PC-9 (cell line): Measurements from ENCODE around the gene CXCR1. TPM values are rescaled to one million over a fixed set of nuclear protein-coding genes. Genes with fewer than 3 reads are reported as not detected.

ENCODE experiments used
- BruUV-seq: library from RNA; stranded (reverse); fragments of 400-500 nt; replicated peaks from 2 replicates; lab custom pipeline; 2021; lab: Mats Ljungman, UMichigan
- CTCF ChIA-PET: fragments of 300-600 bp; sonication (Branson Sonifier 250); formaldehyde crosslinking; loops from one replicate; lab custom pipeline; 2022; ENCODE audit warnings: antibody characterized with exemption; lab: Charles Lee
- POLR2A ChIA-PET: fragments of 300-600 bp; sonication (Branson Sonifier 250); formaldehyde crosslinking; loops from one replicate; lab custom pipeline; 2022; ENCODE audit warnings: antibody characterized with exemption; ENCODE audit not compliant: unreplicated experiment; lab: Charles Lee
- DNase-seq, 2 experiments: peaks; one replicate each; pipeline versions ENCODE4 v3.0.0 to v3.0.0-alpha.2; 2015 to 2022; ENCODE audit warnings: mixed read lengths in 1 of 2
- H2AFZ ChIP-seq: fragments of 200-600 bp; sonication (generic); 2 replicates; pipeline ENCODE4 v1.8.1; 2017; ENCODE audit warnings: antibody characterized with exemption
- H3F3A ChIP-seq: fragments of 200-600 bp; sonication (generic); 2 replicates; pipeline ENCODE4 v1.8.1; 2017; ENCODE audit warnings: antibody characterized with exemption, mild to moderate bottlenecking, low read depth; ENCODE audit not compliant: insufficient read depth
- H3K27ac ChIP-seq: fragments of 200-600 bp; sonication (generic); 2 replicates; pipeline ENCODE4 v1.6.1; 2016; ENCODE audit warnings: mixed run types
- H3K27me3 ChIP-seq: fragments of 200-600 bp; sonication (generic); 2 replicates; pipeline ENCODE4 v1.6.1; 2016; ENCODE audit warnings: low read depth, mixed run types; ENCODE audit not compliant: insufficient read depth
- H3K36me3 ChIP-seq: fragments of 200-600 bp; sonication (generic); 2 replicates; pipeline ENCODE4 v1.6.1; 2016; ENCODE audit warnings: low read depth, mixed run types
- H3K4me1 ChIP-seq: fragments of 200-600 bp; sonication (generic); replicated peaks from 2 replicates; pipeline ENCODE4 v1.6.1; 2016; ENCODE audit warnings: mixed run types; ENCODE audit not compliant: insufficient read depth
- H3K4me2 ChIP-seq: fragments of 200-600 bp; sonication (generic); 2 replicates; pipeline ENCODE4 v1.6.1; 2017; ENCODE audit warnings: mixed run types
- H3K4me3 ChIP-seq: fragments of 200-600 bp; sonication (generic); 2 replicates; pipeline ENCODE4 v1.6.1; 2016; ENCODE audit warnings: mixed run types
- H3K79me2 ChIP-seq: fragments of 200-600 bp; sonication (generic); 2 replicates; pipeline ENCODE4 v1.6.1; 2017; ENCODE audit warnings: low read depth, mixed run types
- H3K9me2 ChIP-seq: fragments of 200-600 bp; sonication (generic); 2 replicates; pipeline ENCODE4 v1.8.1; 2017; ENCODE audit warnings: mild to moderate bottlenecking; ENCODE audit not compliant: insufficient read depth
- H3K9me3 ChIP-seq: fragments of 200-600 bp; sonication (generic); 2 replicates; pipeline ENCODE4 v1.8.1; 2016; ENCODE audit warnings: low read depth; ENCODE audit not compliant: insufficient read depth
- H4K20me1 ChIP-seq: fragments of 200-600 bp; sonication (generic); 2 replicates; pipeline ENCODE4 v1.8.1; 2017; ENCODE audit not compliant: insufficient read depth
- EZH2 ChIP-seq: fragments of 200-600 bp; sonication (generic); IDR thresholded peaks from 2 replicates; pipeline ENCODE4 v1.8.0; 2017; ENCODE audit warnings: antibody characterized with exemption, low read depth
- intact Hi-C: fragments of 100-400 bp; cut with micrococcal nuclease; formaldehyde crosslinking; loops from one replicate; pipeline ENCODE4 v1.10.0; 2022; ENCODE audit not compliant: unreplicated experiment
- total RNA-seq: library from RNA; stranded (reverse); gene quantifications from 2 replicates; pipeline ENCODE4 v1.2.3, GENCODE V29; 2021
- TF ChIP-seq, protein P1 (sequence below): fragments of 200-600 bp; sonication (generic); conservative IDR thresholded peaks from 2 replicates; pipeline ENCODE4 v1.6.1; 2017; ENCODE audit warnings: mixed run types, antibody characterized with exemption, mild to moderate bottlenecking, moderate library complexity

The CXCR1 gene
- total RNA-seq, 1 experiment from 2014 or later = not detected

DNA sequence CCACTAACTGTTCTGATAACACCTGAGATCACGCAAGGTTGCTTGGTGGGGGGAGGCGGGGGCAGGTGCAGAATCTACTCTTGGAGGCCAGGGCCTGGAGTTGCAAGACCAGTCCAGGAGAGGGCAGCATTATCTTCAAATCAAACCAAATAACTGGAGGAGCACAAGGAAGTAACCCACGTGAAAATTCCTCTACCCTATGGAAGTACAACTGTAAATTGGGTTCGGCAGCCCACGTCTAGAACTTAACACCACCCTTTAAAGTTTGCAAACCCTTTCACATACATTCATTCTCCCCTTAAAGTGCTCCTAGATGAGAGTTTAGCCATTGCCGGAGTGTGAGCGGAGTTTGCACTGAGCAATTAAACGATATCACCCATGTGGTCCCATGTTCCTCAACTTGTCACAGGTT is 19.6 kb upstream of the CXCR1 start:
- H3K4me1 ChIP-seq = no peaks in the 10 kb centered on the region; the same call in 1 of the 2 replicates
- no peaks in the 10 kb centered on the region for H3F3A ChIP-seq
- no peaks in the 10 kb centered on the region for H4K20me1 ChIP-seq
- H3K4me2 ChIP-seq = peak overlapping the region; percentile 46
- H3K9me2 ChIP-seq = no peaks in the 10 kb centered on the region
- no peak overlapping the region for H3K27ac ChIP-seq
- no peak overlapping the region for H3K4me3 ChIP-seq
- intact Hi-C loops = loop anchor here (1.0 to 10.0 kb wide), 6 partner anchors 71 to 461 kb away; partner anchors contain the start of genes AAMP and PNKD
- no peaks in the 10 kb centered on the region for H3K36me3 ChIP-seq
- H2AFZ ChIP-seq = peak overlapping the region; percentile 70
- no peaks in the 10 kb centered on the region for H3K9me3 ChIP-seq
- ChIA-PET CTCF (no interaction called here), POLR2A (no interaction called here)
- TF ChIP-seq, protein P1, sequence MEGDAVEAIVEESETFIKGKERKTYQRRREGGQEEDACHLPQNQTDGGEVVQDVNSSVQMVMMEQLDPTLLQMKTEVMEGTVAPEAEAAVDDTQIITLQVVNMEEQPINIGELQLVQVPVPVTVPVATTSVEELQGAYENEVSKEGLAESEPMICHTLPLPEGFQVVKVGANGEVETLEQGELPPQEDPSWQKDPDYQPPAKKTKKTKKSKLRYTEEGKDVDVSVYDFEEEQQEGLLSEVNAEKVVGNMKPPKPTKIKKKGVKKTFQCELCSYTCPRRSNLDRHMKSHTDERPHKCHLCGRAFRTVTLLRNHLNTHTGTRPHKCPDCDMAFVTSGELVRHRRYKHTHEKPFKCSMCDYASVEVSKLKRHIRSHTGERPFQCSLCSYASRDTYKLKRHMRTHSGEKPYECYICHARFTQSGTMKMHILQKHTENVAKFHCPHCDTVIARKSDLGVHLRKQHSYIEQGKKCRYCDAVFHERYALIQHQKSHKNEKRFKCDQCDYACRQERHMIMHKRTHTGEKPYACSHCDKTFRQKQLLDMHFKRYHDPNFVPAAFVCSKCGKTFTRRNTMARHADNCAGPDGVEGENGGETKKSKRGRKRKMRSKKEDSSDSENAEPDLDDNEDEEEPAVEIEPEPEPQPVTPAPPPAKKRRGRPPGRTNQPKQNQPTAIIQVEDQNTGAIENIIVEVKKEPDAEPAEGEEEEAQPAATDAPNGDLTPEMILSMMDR = peak; percentile 87
- no peak for TF ChIP-seq EZH2
- peak; percentile 56 to 72 for DNase-seq
- no peaks in the 10 kb centered on the region for H3K79me2 ChIP-seq
- 0 out of 2 replicates have a peak, but pooled peaks cover 6% of the 10 kb centered on the region for H3K27me3 ChIP-seq
- BruUV-seq = no TSS peak

DNA sequence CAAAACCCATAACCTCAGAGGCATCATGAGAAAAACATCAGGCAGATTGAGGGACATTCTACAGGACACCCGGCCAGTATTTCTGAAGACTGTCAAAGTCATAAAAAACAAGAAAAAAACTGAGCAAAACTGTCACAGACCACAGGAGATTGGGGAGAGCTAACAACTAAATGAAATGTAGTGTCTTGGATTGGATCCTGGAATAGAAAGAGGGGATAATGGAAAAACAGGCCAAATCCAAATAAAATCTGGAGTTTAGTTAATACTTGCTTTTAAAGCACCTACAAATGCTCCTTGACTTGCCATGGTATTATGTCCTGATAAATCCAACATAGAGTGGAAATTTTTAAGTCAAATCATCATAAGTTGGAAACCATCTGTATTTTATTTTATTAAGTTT is 17.6 kb upstream of the CXCR1 start:
- no peaks in the 10 kb centered on the region for H3K79me2 ChIP-seq
- intact Hi-C loops = loop anchor here (10.0 kb wide), 1 partner anchor 280 kb away; no protein-coding TSS in a partner anchor
- H4K20me1 ChIP-seq = no peaks in the 10 kb centered on the region
- H3K4me3 ChIP-seq = no peak overlapping the region
- no peaks in the 10 kb centered on the region for H3K9me2 ChIP-seq
- POLR2A ChIA-PET = interaction anchor here (0.6 kb wide), 1 partner anchor 117 kb away, joined by 3 read pairs; no protein-coding TSS in a partner anchor
- H3K36me3 ChIP-seq = no peaks in the 10 kb centered on the region
- TF ChIP-seq, protein P1 = no peak
- TF ChIP-seq EZH2 = no peak
- no peak overlapping the region for H3K27ac ChIP-seq
- BruUV-seq = no TSS peak
- H3K27me3 ChIP-seq = peaks cover 13% of the 10 kb centered on the region; the same call in 1 of the 2 replicates
- no peaks in the 10 kb centered on the region; the same call in 1 of the 2 replicates for H3K4me1 ChIP-seq
- CTCF ChIA-PET = no interaction called here
- H3F3A ChIP-seq = no peaks in the 10 kb centered on the region
- no peak overlapping the region for H3K4me2 ChIP-seq
- no peak for DNase-seq
- no peak overlapping the region for H2AFZ ChIP-seq
- no peaks in the 10 kb centered on the region for H3K9me3 ChIP-seq

DNA sequence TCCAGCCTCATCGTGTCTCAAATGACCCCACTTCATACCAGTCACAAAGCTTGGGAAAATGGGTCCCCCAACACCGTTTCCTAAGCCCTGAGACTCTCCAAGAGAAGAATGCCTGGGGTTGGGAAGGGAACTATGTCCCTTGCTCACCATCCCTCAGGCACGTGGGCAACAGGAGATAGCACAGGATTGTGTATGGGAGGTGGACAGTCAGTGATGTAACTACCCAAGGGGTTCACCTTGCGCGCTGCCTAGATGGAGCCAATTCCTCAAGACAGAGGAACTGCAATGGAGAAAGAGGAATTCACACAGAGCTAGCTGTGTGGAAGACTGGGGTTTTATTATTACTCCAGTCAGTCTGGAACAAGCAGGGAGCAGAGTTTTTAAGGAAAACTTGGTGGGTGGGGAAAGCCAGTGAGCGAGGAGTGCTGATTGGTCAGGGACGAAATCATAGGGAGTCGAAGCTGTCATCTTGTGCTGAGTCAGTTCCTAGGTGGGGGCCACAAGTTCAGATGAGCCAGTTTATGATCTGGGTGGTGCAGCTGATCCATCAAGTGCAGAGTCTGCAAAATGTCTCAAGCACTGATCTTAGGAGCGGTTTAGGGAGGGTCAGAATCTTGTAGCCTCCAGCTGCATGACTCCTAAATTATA is 13.8 kb upstream of the CXCR1 start:
- no peaks in the 10 kb centered on the region for H3K9me2 ChIP-seq
- H3K9me3 ChIP-seq = no peaks in the 10 kb centered on the region
- no peaks in the 10 kb centered on the region for H3K4me1 ChIP-seq
- no peaks in the 10 kb centered on the region for H3K36me3 ChIP-seq
- no peak overlapping the region for H3K4me2 ChIP-seq
- no peak overlapping the region for H2AFZ ChIP-seq
- ChIA-PET CTCF (no interaction called here), POLR2A (interaction anchor here (0.6 kb wide), 1 partner anchor 502 kb away, joined by 6 read pairs; no protein-coding TSS in a partner anchor)
- TF ChIP-seq EZH2 = no peak
- TF ChIP-seq, protein P1 = no peak
- no peaks in the 10 kb centered on the region for H3F3A ChIP-seq
- intact Hi-C loops = loop anchor here (10.0 kb wide), 1 partner anchor 284 kb away; no protein-coding TSS in a partner anchor
- no peaks in the 10 kb centered on the region for H4K20me1 ChIP-seq
- peaks cover 13% of the 10 kb centered on the region; the same call in 1 of the 2 replicates for H3K27me3 ChIP-seq
- DNase-seq = no peak
- H3K27ac ChIP-seq = no peak overlapping the region
- H3K79me2 ChIP-seq = no peaks in the 10 kb centered on the region
- no TSS peak for BruUV-seq
- H3K4me3 ChIP-seq = no peak overlapping the region
